Panc1 (cell line): ENCODE results near the gene NAA60. TPM values are rescaled to one million over a fixed set of nuclear protein-coding genes. Genes with fewer than 3 reads are reported as not detected.

Experiments
- ATAC-seq: fragments of 200-7000 bp; cut with Tn5 transposase; 2 replicates; pipeline ENCODE4 v1.9.1; 2020; ENCODE audit warnings: mild to moderate bottlenecking, moderate library complexity
- BruUV-seq: library from RNA; stranded (reverse); fragments of 400-500 nt; replicated peaks from 2 replicates; lab custom pipeline; 2021; lab: Mats Ljungman, UMichigan
- CTCF ChIA-PET: fragments of 300-600 bp; sonication (Branson Sonifier 250); formaldehyde crosslinking; loops from one replicate; lab custom pipeline; 2022; ENCODE audit warnings: antibody characterized with exemption; lab: Charles Lee
- POLR2A ChIA-PET: fragments of 300-600 bp; sonication (Branson Sonifier 250); formaldehyde crosslinking; loops from one replicate; lab custom pipeline; 2022; ENCODE audit warnings: antibody characterized with exemption; lab: Charles Lee
- DNase-seq: peaks from one replicate; pipeline ENCODE4 v3.0.0-alpha.2; 2010; ENCODE audit warnings: low read depth, low spot score
- H3K27ac ChIP-seq: 2 replicates; pipeline ENCODE4 v1.5.1; 2011; ENCODE audit warnings: mild to moderate bottlenecking, low read length, inconsistent platforms
- H3K27me3 ChIP-seq: fragments of 200-500 bp; sonication (Bioruptor generic); 2 replicates; pipeline ENCODE4 v1.6.0; 2014; ENCODE audit warnings: low read length, inconsistent platforms; ENCODE audit not compliant: control insufficient read depth, insufficient read depth
- H3K36me3 ChIP-seq: fragments of 200-500 bp; sonication (Bioruptor generic); 2 replicates; pipeline ENCODE4 v1.5.1; 2014; ENCODE audit warnings: inconsistent platforms, mild to moderate bottlenecking, low read length, moderate library complexity; ENCODE audit not compliant: control insufficient read depth, insufficient read depth
- H3K4me1 ChIP-seq: 2 replicates; pipeline ENCODE4 v1.5.1; 2011; ENCODE audit warnings: inconsistent platforms, mild to moderate bottlenecking, low read length, moderate library complexity; ENCODE audit not compliant: control insufficient read depth, insufficient read depth
- H3K4me3 ChIP-seq, 2 experiments: 2 replicates each; pipeline ENCODE4 v1.5.1; 2011 to 2012; ENCODE audit warnings: low read depth in 2 of 2, low read length in 2 of 2, mild to moderate bottlenecking in 2 of 2, inconsistent platforms in 1 of 2, moderate library complexity in 1 of 2
- H3K9me3 ChIP-seq: fragments of 200-500 bp; sonication (Bioruptor generic); 2 replicates; pipeline ENCODE4 v1.5.1; 2014; ENCODE audit warnings: low read depth, mild to moderate bottlenecking, inconsistent platforms, low read length, moderate library complexity; ENCODE audit not compliant: control insufficient read depth, insufficient read depth
- POLR2AphosphoS5 ChIP-seq: IDR thresholded peaks from 2 replicates; pipeline ENCODE4 v1.6.1; 2012; ENCODE audit warnings: mild to moderate bottlenecking, low read depth, low read length, moderate library complexity
- REST ChIP-seq, 2 experiments: IDR thresholded peaks; 2 replicates each; pipeline ENCODE4 v1.6.1; 2011 to 2012; ENCODE audit warnings: low read depth in 2 of 2, control low read depth in 1 of 2, low read length in 1 of 2, mild to moderate bottlenecking in 1 of 2, moderate library complexity in 1 of 2; ENCODE audit not compliant: insufficient read depth in 1 of 2
- SIN3A ChIP-seq: IDR thresholded peaks from 2 replicates; pipeline ENCODE4 v1.6.1; 2012; ENCODE audit warnings: low read depth, mild to moderate bottlenecking, low read length, moderate library complexity, borderline replicate concordance; ENCODE audit not compliant: insufficient read depth
- TCF7L2 ChIP-seq: IDR thresholded peaks from 2 replicates; pipeline ENCODE4 v1.6.1; 2011; ENCODE audit warnings: mild to moderate bottlenecking, low read depth, low read length, inconsistent platforms
- in situ Hi-C: cut with HindIII; loops from 2 replicates; pipeline ENCODE4 v1.10.0; 2016; ENCODE audit warnings: low sequenced_read_pairs, low pct_unique_long_range_greater_than_20kb
- intact Hi-C: fragments of 100-400 bp; cut with micrococcal nuclease; formaldehyde crosslinking; loops from one replicate; pipeline ENCODE4 v1.10.0; 2022; ENCODE audit not compliant: unreplicated experiment
- total RNA-seq: library from RNA; stranded (reverse); gene quantifications from one replicate; pipeline ENCODE4 v1.2.1, GENCODE V29; 2021; ENCODE audit not compliant: unreplicated experiment
- TF ChIP-seq, protein P1 (sequence below): fragments of 450-650 bp; IDR thresholded peaks from 2 replicates; pipeline ENCODE4 v1.5.1; 2017; ENCODE audit warnings: mild to moderate bottlenecking

The NAA60 gene
- total RNA-seq, 1 experiment from 2014 or later: 56.0 TPM

- no peak overlapping the region for H3K27ac ChIP-seq
- DNase-seq: no peak
- no TSS peak for BruUV-seq
- no peaks in the 10 kb centered on the region for H3K4me1 ChIP-seq
- H3K4me3 ChIP-seq: no peak overlapping the region
- no peaks in the 10 kb centered on the region for H3K9me3 ChIP-seq
- intact Hi-C loops (no loop called here), in situ Hi-C loops (no loop called here)
- no peaks in the 10 kb centered on the region for H3K27me3 ChIP-seq
- ChIA-PET POLR2A (no interaction called here), CTCF (no interaction called here)
- no peak for TF ChIP-seq SIN3A
- no peak for TF ChIP-seq POLR2AphosphoS5
- TF ChIP-seq TCF7L2: no peak
- TF ChIP-seq, protein P1, sequence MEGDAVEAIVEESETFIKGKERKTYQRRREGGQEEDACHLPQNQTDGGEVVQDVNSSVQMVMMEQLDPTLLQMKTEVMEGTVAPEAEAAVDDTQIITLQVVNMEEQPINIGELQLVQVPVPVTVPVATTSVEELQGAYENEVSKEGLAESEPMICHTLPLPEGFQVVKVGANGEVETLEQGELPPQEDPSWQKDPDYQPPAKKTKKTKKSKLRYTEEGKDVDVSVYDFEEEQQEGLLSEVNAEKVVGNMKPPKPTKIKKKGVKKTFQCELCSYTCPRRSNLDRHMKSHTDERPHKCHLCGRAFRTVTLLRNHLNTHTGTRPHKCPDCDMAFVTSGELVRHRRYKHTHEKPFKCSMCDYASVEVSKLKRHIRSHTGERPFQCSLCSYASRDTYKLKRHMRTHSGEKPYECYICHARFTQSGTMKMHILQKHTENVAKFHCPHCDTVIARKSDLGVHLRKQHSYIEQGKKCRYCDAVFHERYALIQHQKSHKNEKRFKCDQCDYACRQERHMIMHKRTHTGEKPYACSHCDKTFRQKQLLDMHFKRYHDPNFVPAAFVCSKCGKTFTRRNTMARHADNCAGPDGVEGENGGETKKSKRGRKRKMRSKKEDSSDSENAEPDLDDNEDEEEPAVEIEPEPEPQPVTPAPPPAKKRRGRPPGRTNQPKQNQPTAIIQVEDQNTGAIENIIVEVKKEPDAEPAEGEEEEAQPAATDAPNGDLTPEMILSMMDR: no peak
- TF ChIP-seq REST (IDR thresholded peaks at IDR 0.05; ENCODE audit: insufficient read depth in 1 of 2, low read depth in 2 of 2, low read length in 1 of 2): no peak
- ATAC-seq: no peak
- 0 out of 2 replicates have a peak, but pooled peaks cover 2% of the 10 kb centered on the region for H3K36me3 ChIP-seq
Measured at GRCh38 chr16:3509470-3509928, 66.0 kb downstream of the NAA60 start.

DNA sequence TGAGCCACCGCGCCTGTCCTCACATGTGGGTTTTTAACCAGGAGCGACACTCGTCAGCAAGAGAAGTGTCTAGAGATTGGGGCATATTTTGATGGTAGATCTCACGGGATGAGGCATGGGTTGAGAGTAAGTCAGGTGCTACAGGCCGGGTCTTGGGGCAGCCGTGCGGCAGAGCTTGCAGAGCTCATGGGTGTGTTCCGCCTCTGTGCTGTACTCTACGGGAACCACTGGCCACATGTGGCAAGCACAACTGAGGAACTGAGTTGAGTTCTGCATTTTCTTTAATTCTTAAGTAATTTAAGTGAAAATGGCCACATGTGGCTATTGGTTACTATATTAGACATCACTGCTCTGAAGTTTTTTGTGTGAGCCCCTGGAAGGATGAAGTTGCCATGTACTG lies 66.9 kb downstream of the NAA60 start:
- TF ChIP-seq REST (IDR thresholded peaks at IDR 0.05; ENCODE audit: insufficient read depth in 1 of 2, low read depth in 2 of 2, low read length in 1 of 2) (no peak), SIN3A (no peak), TCF7L2 (no peak), POLR2AphosphoS5 (no peak)
- TF ChIP-seq, protein P1: no peak
- no peak overlapping the region for H3K4me3 ChIP-seq
- no peaks in the 10 kb centered on the region for H3K4me1 ChIP-seq
- H3K27me3 ChIP-seq: no peaks in the 10 kb centered on the region
- no peaks in the 10 kb centered on the region for H3K9me3 ChIP-seq
- 0 out of 2 replicates have a peak, but pooled peaks cover 2% of the 10 kb centered on the region for H3K36me3 ChIP-seq
- no TSS peak for BruUV-seq
- in situ Hi-C loops: no loop called here
- DNase-seq: no peak
- intact Hi-C loops: no loop called here
- no peak for ATAC-seq
- POLR2A ChIA-PET: no interaction called here
- CTCF ChIA-PET: no interaction called here
- H3K27ac ChIP-seq: no peak overlapping the region
